H1 (cell line): ENCODE results near the gene CENPV. TPM values are rescaled to one million over a fixed set of nuclear protein-coding genes. Genes with fewer than 3 reads are reported as not detected.

Experiments
- CTCF ChIA-PET: fragments of 300-600 bp; sonication (Branson Sonifier 250); formaldehyde crosslinking; loops from one replicate; lab custom pipeline; 2021; ENCODE audit not compliant: partially characterized antibody; lab: Charles Lee
- POLR2A ChIA-PET: fragments of 300-600 bp; sonication (Branson Sonifier 250); formaldehyde crosslinking; loops from one replicate; lab custom pipeline; 2021; ENCODE audit warnings: inconsistent platforms; ENCODE audit not compliant: partially characterized antibody; lab: Charles Lee
- DNase-seq, 2 experiments: peaks; one replicate each; pipeline versions ENCODE4 v3.0.0 to v3.0.0-alpha.2; 2010 to 2022; ENCODE audit warnings: low spot score in 2 of 2, low read depth in 1 of 2, mixed read lengths in 1 of 2
- FAIRE-seq: peaks from 2 replicates; lab custom pipeline; 2011; peaks lifted over from hg19 to GRCh38; lab: Jason Lieb, UNC
- H2AFZ ChIP-seq: 2 replicates; pipeline ENCODE4 v1.8.1; 2012; ENCODE audit warnings: low read length, inconsistent platforms
- H2AK5ac ChIP-seq: 2 replicates; pipeline ENCODE4 v1.6.1; 2013; ENCODE audit warnings: low read depth, low read length
- H2BK120ac ChIP-seq: replicated peaks from 2 replicates; pipeline ENCODE3; 2013; ENCODE audit warnings: low read depth, low read length, inconsistent platforms
- H2BK12ac ChIP-seq: 2 replicates; pipeline ENCODE4 v1.6.1; 2013; ENCODE audit warnings: low read depth, low read length
- H2BK15ac ChIP-seq: 2 replicates; pipeline ENCODE4 v1.6.1; 2013; ENCODE audit warnings: low read length
- H2BK20ac ChIP-seq: 2 replicates; pipeline ENCODE4 v1.6.1; 2013; ENCODE audit warnings: low read length
- H2BK5ac ChIP-seq: 2 replicates; pipeline ENCODE4 v1.6.1; 2013; ENCODE audit warnings: low read depth, low read length
- H3K14ac ChIP-seq: 2 replicates; pipeline ENCODE4 v1.6.1; 2013; ENCODE audit warnings: inconsistent platforms; ENCODE audit not compliant: insufficient read length
- H3K18ac ChIP-seq: 2 replicates; pipeline ENCODE4 v1.6.1; 2013; ENCODE audit warnings: low read length; ENCODE audit errors: extremely low read depth
- H3K23ac ChIP-seq: 2 replicates; pipeline ENCODE4 v1.6.1; 2013; ENCODE audit warnings: inconsistent platforms; ENCODE audit not compliant: insufficient read length
- H3K23me2 ChIP-seq: 2 replicates; pipeline ENCODE4 v1.6.1; 2013; ENCODE audit warnings: low read depth, low read length
- H3K27ac ChIP-seq: 2 replicates; pipeline ENCODE4 v1.6.1; 2011; ENCODE audit warnings: low read depth, low read length, inconsistent platforms
- H3K27me3 ChIP-seq, 4 experiments: replicated peaks in 1 of 4; 1 replicate in 1 of 4; 2 replicates in 3 of 4; pipeline versions ENCODE4 v1.6.1 to v1.8.1; 2011 to 2013; ENCODE audit warnings: low read length in 3 of 4, mild to moderate bottlenecking in 3 of 4, inconsistent platforms in 2 of 4, mixed read lengths in 2 of 4, moderate library complexity in 1 of 4; ENCODE audit not compliant: control insufficient read depth in 3 of 4, insufficient read depth in 3 of 4; ENCODE audit errors: extremely low read depth in 1 of 4
- H3K36me3 ChIP-seq, 4 experiments: 2 replicates each; pipeline versions ENCODE4 v1.6.1 to v1.8.1; 2011 to 2013; ENCODE audit warnings: mild to moderate bottlenecking in 4 of 4, low read length in 3 of 4, moderate library complexity in 2 of 4, control low read depth in 1 of 4, inconsistent platforms in 1 of 4; ENCODE audit not compliant: insufficient read depth in 4 of 4, control insufficient read depth in 2 of 4
- H3K4ac ChIP-seq: replicated peaks from 2 replicates; pipeline ENCODE3; 2013; ENCODE audit warnings: low read length, low read depth, mixed read lengths, inconsistent platforms; ENCODE audit not compliant: insufficient read length
- H3K4me1 ChIP-seq, 4 experiments: replicated peaks in 1 of 4; 1 replicate in 1 of 4; 2 replicates in 3 of 4; pipeline versions ENCODE4 v1.6.1 to v1.8.1; 2011 to 2013; ENCODE audit warnings: low read length in 3 of 4, inconsistent platforms in 2 of 4, mixed read lengths in 1 of 4; ENCODE audit not compliant: insufficient read depth in 4 of 4, control insufficient read depth in 3 of 4
- H3K4me2 ChIP-seq, 2 experiments: 2 replicates each; pipeline versions ENCODE4 v1.6.1 to v1.8.1; 2011 to 2013; ENCODE audit warnings: low read depth in 2 of 2, low read length in 2 of 2, control low read depth in 1 of 2, inconsistent platforms in 1 of 2, mild to moderate bottlenecking in 1 of 2; ENCODE audit not compliant: insufficient read depth in 1 of 2
- H3K4me3 ChIP-seq, 4 experiments: fragments of 200-600, 300-600 bp in 1 of 4; sonication (generic), shearing (Covaris generic), sonication (Bioruptor Twin) in 1 of 4; 2 replicates each; pipeline versions ENCODE4 v1.5.1 to v1.8.1; 2011 to 2016; ENCODE audit warnings: low read length in 4 of 4, low read depth in 3 of 4, control low read depth in 2 of 4, inconsistent platforms in 2 of 4, mild to moderate bottlenecking in 2 of 4, mixed read lengths in 1 of 4, moderate library complexity in 1 of 4; ENCODE audit not compliant: insufficient read depth in 2 of 4; ENCODE audit errors: extremely low read depth in 1 of 4
- H3K56ac ChIP-seq: replicated peaks from 2 replicates; pipeline ENCODE3; 2013; ENCODE audit warnings: low read depth, mild to moderate bottlenecking, mixed read lengths, low read length, inconsistent platforms; ENCODE audit not compliant: insufficient read length
- H3K79me1 ChIP-seq: 2 replicates; pipeline ENCODE4 v1.6.1; 2013; ENCODE audit warnings: low read depth, low read length, control low read depth
- H3K79me2 ChIP-seq, 2 experiments: 2 replicates each; pipeline versions ENCODE4 v1.6.1 to v1.8.1; 2012 to 2013; ENCODE audit warnings: low read length in 2 of 2, mild to moderate bottlenecking in 2 of 2, inconsistent platforms in 1 of 2; ENCODE audit not compliant: insufficient read depth in 2 of 2, control insufficient read depth in 1 of 2
- H3K9ac ChIP-seq, 4 experiments: replicated peaks in 1 of 4; 1 replicate in 1 of 4; 2 replicates in 3 of 4; pipeline versions ENCODE4 v1.6.1 to v1.8.1; 2011 to 2013; ENCODE audit warnings: low read depth in 3 of 4, low read length in 3 of 4, control low read depth in 2 of 4, mild to moderate bottlenecking in 2 of 4, moderate library complexity in 2 of 4, inconsistent platforms in 1 of 4; ENCODE audit errors: extremely low read depth in 1 of 4
- H3K9me3 ChIP-seq, 2 experiments: 2 replicates each; pipeline versions ENCODE4 v1.6.1 to v1.8.1; 2012 to 2013; ENCODE audit warnings: mild to moderate bottlenecking in 2 of 2, moderate library complexity in 2 of 2, control low read depth in 1 of 2, inconsistent platforms in 1 of 2, low read depth in 1 of 2, low read length in 1 of 2, mixed read lengths in 1 of 2; ENCODE audit not compliant: insufficient read depth in 2 of 2
- H4K20me1 ChIP-seq, 2 experiments: replicated peaks in 1 of 2; 2 replicates each; pipeline versions ENCODE3 to v1.8.1; 2011 to 2013; ENCODE audit warnings: inconsistent platforms in 2 of 2, low read length in 2 of 2, mild to moderate bottlenecking in 1 of 2; ENCODE audit not compliant: insufficient read depth in 2 of 2, control insufficient read depth in 1 of 2
- H4K5ac ChIP-seq: 2 replicates; pipeline ENCODE4 v1.6.1; 2013; ENCODE audit warnings: low read length, low read depth, mixed read lengths, inconsistent platforms; ENCODE audit not compliant: insufficient read length
- H4K8ac ChIP-seq: 2 replicates; pipeline ENCODE4 v1.8.0; 2013; ENCODE audit warnings: mild to moderate bottlenecking, moderate library complexity, low read length, inconsistent platforms; ENCODE audit not compliant: insufficient read depth; ENCODE audit errors: extremely low read depth
- H4K91ac ChIP-seq: replicated peaks from 2 replicates; pipeline ENCODE3; 2013; ENCODE audit warnings: low read length, mixed read lengths, inconsistent platforms; ENCODE audit not compliant: insufficient read length
- ASH2L ChIP-seq: fragments of 200-600, 300-600 bp; sonication (generic); IDR thresholded peaks from one replicate; pipeline ENCODE4 v1.7.1; 2017; ENCODE audit warnings: low read length
- ATF2 ChIP-seq: IDR thresholded peaks from 2 replicates; pipeline ENCODE4 v1.6.1; 2012; ENCODE audit warnings: low read length, inconsistent platforms
- CEBPB ChIP-seq: IDR thresholded peaks from 2 replicates; pipeline ENCODE4 v1.6.1; 2012; ENCODE audit warnings: low read depth, low read length
- EGR1 ChIP-seq: IDR thresholded peaks from 2 replicates; pipeline ENCODE4 v1.6.1; 2011; ENCODE audit warnings: low read depth, low read length, borderline replicate concordance
- EP300 ChIP-seq, 2 experiments: IDR thresholded peaks; 1 replicate in 1 of 2; 2 replicates in 1 of 2; pipeline ENCODE4 v1.6.1; 2011 to 2012; ENCODE audit warnings: low read depth in 2 of 2, low read length in 2 of 2, mild to moderate bottlenecking in 2 of 2, borderline replicate concordance in 1 of 2, inconsistent platforms in 1 of 2, moderate library complexity in 1 of 2
- EZH2 ChIP-seq: fragments of 200-600 bp; sonication (generic); IDR thresholded peaks from 2 replicates; pipeline ENCODE4 v1.7.1; 2012; ENCODE audit warnings: low read depth, mild to moderate bottlenecking, moderate library complexity, low read length, inconsistent platforms; ENCODE audit not compliant: severe bottlenecking
- GTF2F1 ChIP-seq: IDR thresholded peaks from 2 replicates; pipeline ENCODE4 v1.6.1; 2012; ENCODE audit warnings: low read depth, low read length, improper control_type of control experiment, borderline replicate concordance
- JUN ChIP-seq: IDR thresholded peaks from 2 replicates; pipeline ENCODE4 v1.6.1; 2011; ENCODE audit warnings: low read depth, mild to moderate bottlenecking, improper control_type of control experiment, low read length
- KDM4A ChIP-seq: IDR thresholded peaks from one replicate; pipeline ENCODE4 v1.7.1; 2012; ENCODE audit warnings: low read depth, mild to moderate bottlenecking, moderate library complexity, low read length, inconsistent platforms; ENCODE audit not compliant: severe bottlenecking
- POLR2AphosphoS5 ChIP-seq: IDR thresholded peaks from 2 replicates; pipeline ENCODE4 v1.6.1; 2011; ENCODE audit warnings: low read depth, low read length
- RNF2 ChIP-seq: fragments of 200-900, 300-1000 bp; sonication (generic); IDR thresholded peaks from 2 replicates; pipeline ENCODE4 v1.7.1; 2016; ENCODE audit warnings: borderline replicate concordance, low read depth, mild to moderate bottlenecking, antibody characterized with exemption, low read length; ENCODE audit not compliant: poor library complexity, severe bottlenecking; ENCODE audit errors: missing control alignments
- SRF ChIP-seq: IDR thresholded peaks from 2 replicates; pipeline ENCODE4 v1.6.1; 2011; ENCODE audit warnings: mild to moderate bottlenecking, low read depth, low read length, moderate library complexity
- WGBS, 2 experiments: shearing (Covaris generic) in 1 of 2; methylation state at CpG; one replicate each; pipeline versions ENCODE4 v1.1.6 to v1.1.7; 2013 to 2015; ENCODE audit warnings: low lambda C conversion rate in 2 of 2, mixed read lengths in 2 of 2, inconsistent platforms in 1 of 2, low coverage in 1 of 2, missing lambda C conversion rate in 1 of 2; ENCODE audit not compliant: insufficient replicate concordance in 2 of 2, insufficient coverage in 1 of 2, insufficient read length in 1 of 2; ENCODE audit errors: extremely low coverage in 1 of 2, missing lambda C conversion rate in 1 of 2; 5-methylcytosine and 5-hydroxymethylcytosine counted together
- polyA plus RNA-seq, 7 experiments: library from polyadenylated mRNA; depleted of rRNA in 3 of 7; stranded (reverse) in 5 of 7; unstranded in 2 of 7; fragments of >200 nt in 5 of 7; fragments of 200-250 nt in 2 of 7; gene quantifications; 1 replicate in 5 of 7; 2 replicates in 1 of 7; 4 replicates in 1 of 7; pipeline versions ENCODE4 v1.2.1 to v1.2.3, GENCODE V29; 2011 to 2013; ENCODE audit warnings: missing spikeins in 2 of 7, mixed read lengths in 2 of 7
- total RNA-seq: library from RNA; stranded (reverse); fragmentation: NEBNext Ultra II Directional; extraction: Animal tissue kit (Norgen Biotek cat#: 25700); gene quantifications from 2 replicates; pipeline ENCODE4 v1.2.1, GENCODE V29; 2021

CENPV gene
- total and polyA plus RNA-seq, 2 of the 8 experiments (the other 6 are each of a cell fraction or from before 2014, with no cell fraction given): 249 to 260 TPM

- H2BK120ac ChIP-seq: no peak overlapping the region
- no peak overlapping the region for H3K18ac ChIP-seq
- no peak overlapping the region for H3K56ac ChIP-seq
- H2AK5ac ChIP-seq: no peak overlapping the region
- H3K36me3 ChIP-seq: peaks cover 12 to 51% (median 33%) of the 10 kb centered on the region in 4 experiments
- H3K23me2 ChIP-seq: no peaks in the 10 kb centered on the region
- no peaks in the 10 kb centered on the region for H3K9me3 ChIP-seq
- no peak overlapping the region for H3K4me2 ChIP-seq
- H4K20me1 ChIP-seq: peaks cover 0 to 3% of the 10 kb centered on the region in 2 experiments
- no peak overlapping the region for H3K14ac ChIP-seq
- DNase-seq (no peak), FAIRE-seq (no peak)
- H3K9ac ChIP-seq: no peak overlapping the region
- no peak overlapping the region for H2BK20ac ChIP-seq
- no peak overlapping the region for H2BK5ac ChIP-seq
- no peaks in the 10 kb centered on the region for H3K4me1 ChIP-seq
- no peak overlapping the region for H4K91ac ChIP-seq
- no peaks in the 10 kb centered on the region for H3K79me1 ChIP-seq
- H3K79me2 ChIP-seq: no peaks in the 10 kb centered on the region; a peak in 1 of 4 replicates
- H3K4ac ChIP-seq: no peak overlapping the region
- H4K8ac ChIP-seq: no peak overlapping the region
- H3K23ac ChIP-seq: no peak overlapping the region
- POLR2A ChIA-PET: interaction anchor here (0.7 to 8.1 kb wide), 7 partner anchors 8 to 130 kb away, joined by 3 to 71 read pairs (median 4); partner anchors contain the start of gene CENPV
- H3K27ac ChIP-seq: no peak overlapping the region
- H3K27me3 ChIP-seq: no peaks in the 10 kb centered on the region
- CTCF ChIA-PET: interaction anchor here (0.9 to 1.5 kb wide), 3 partner anchors 8 to 46 kb away, joined by 3 read pairs; no protein-coding TSS in a partner anchor
- no peak overlapping the region for H2BK12ac ChIP-seq
- 77% methylated on average over 3 of the region's 3 CpGs; no CpG with 5 or more reads in 1 of the 2 experiments for WGBS, 2 experiments
- no peak overlapping the region for H2AFZ ChIP-seq
- no peak overlapping the region for H2BK15ac ChIP-seq
- no peak overlapping the region for H4K5ac ChIP-seq
- H3K4me3 ChIP-seq: no peak overlapping the region
- TF ChIP-seq EZH2 (no peak), POLR2AphosphoS5 (no peak), SRF (no peak), ATF2 (no peak), EP300 (IDR thresholded peaks at IDR 0.05; ENCODE audit: borderline replicate concordance in 1 of 2, low read depth in 2 of 2, low read length in 2 of 2) (no peak), GTF2F1 (no peak), CEBPB (no peak), ASH2L (no peak), RNF2 (no peak), KDM4A (no peak), EGR1 (no peak), JUN (no peak)
Measured at GRCh38 chr17:16343569-16343968, 9.7 kb downstream of the CENPV start.
